ENCODE measurements around the gene CA11.

- TF ChIP-seq POLR2A (IDR thresholded peaks at IDR 0.05), result no peak
- no peak for TF ChIP-seq CTCF (IDR thresholded peaks at IDR 0.05 in 4 of 5, conservative IDR thresholded peaks at IDR 0.05 in 1 of 5)
Measured at GRCh38 chr19:48598996-48599700, 46.8 kb downstream of the CA11 start.
